Renal cortical epithelial cell (primary cell): ENCODE measurements around the gene GSTA1. TPM values are rescaled to one million over a fixed set of nuclear protein-coding genes. Genes with fewer than 3 reads are reported as not detected.
"Not testable (repeated sequence)": the region's sequence is repeated elsewhere in the genome, so short reads cannot be mapped to it uniquely, and the experiment has no call there.

Experiments
- DNase-seq: peaks from one replicate; pipeline ENCODE4 v3.0.0-alpha.2; 2011; ENCODE audit warnings: low read depth
- total RNA-seq: library from RNA; depleted of rRNA; stranded (reverse); fragments of >200 nt; gene quantifications from 2 replicates; pipeline ENCODE4 v1.2.3, GENCODE V29; 2014

GSTA1 gene
- total RNA-seq, 1 donor from 2014 or later: 0.15 TPM

DNA sequence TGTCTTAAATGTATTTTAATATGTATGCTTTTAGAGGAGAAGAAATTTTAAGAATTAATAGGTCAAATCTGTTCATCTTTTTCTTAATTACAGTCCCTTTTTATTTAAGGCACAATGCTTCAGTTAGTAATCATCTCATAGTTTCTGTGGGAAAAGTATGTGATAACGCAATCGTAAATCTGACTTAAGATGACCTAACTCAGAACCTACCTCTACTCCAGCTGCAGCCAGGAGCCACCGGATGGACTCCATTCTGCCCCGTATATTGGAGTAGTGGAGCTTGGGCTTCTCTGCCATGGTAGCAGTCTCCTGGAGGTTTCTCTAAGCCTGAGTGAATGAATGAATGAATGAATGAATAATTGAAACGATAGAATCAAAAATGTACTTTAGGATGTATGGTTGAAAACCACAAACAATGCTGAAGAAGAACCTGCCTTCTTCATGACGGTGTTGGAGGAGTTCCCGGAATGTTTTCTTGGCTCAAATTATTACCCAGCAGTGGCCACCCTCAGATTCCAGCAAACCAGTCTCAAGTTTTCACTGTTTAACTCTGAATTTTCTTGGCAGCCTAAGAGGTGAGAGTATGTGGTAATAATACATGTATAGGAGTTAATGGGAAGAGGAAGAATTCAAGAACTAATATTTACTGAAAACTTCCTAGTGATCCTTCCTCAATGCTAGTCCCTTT lies 45.8 kb downstream of the GSTA1 start:
- DNase-seq: peak; percentile 80

DNA sequence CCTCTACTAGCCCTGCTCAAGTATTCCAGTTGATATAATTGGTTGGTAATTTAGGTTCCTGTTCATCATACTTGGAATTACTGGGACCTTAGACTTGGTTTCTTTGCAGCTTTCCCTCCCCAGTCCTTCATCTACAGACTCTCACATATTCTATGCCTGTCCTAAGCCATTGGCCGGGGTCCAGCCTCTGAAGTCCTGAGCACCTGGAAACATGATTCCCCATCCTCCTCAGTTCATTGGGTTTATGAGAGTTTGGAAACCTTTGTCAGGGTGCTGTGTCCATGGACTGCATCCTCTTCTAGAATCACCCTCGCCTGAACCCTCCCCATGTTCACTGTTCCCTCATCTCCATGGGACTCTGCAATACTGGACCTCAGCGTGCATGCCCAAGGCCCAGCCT lies 49.2 kb downstream of the GSTA1 start:
- DNase-seq: no peak

DNA sequence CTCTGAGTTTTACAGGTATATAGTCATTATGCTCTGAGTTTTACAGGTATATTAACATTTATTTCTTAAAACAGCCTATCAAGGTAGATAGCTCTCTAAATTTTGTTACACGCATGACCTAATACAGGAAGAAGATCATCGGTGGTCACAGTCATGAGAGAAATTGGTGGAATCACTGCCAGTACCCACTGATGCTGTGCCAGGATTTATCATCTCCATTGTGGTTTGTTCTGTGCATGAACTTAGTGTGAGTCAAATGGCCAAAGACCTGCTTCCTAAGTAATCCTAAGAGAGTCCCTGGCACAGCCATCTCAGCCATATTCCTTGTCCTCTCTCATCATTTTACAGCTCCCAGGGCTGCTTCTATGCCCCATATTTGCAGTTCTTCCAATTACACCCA lies 50.5 kb downstream of the GSTA1 start:
- peak; percentile 41 for DNase-seq

DNA sequence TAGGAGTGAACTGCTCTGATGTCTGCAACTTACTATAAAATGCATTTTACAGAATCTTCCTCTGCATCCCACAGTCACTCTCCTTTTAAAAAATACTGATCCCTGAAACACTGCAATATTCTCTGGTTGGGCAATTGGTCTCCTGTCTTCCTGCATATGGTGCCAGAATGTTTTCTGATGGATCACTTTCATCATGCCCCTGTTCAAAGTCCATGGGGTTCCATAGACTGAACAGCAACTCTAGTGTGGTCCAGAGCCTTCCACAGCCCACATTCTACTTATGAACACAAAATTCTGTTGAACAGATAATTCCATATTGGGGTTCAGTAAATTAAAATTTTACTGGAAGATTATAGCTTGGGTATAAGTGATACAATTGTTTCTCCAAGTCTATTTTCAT lies 51.3 kb downstream of the GSTA1 start:
- no peak for DNase-seq

DNA sequence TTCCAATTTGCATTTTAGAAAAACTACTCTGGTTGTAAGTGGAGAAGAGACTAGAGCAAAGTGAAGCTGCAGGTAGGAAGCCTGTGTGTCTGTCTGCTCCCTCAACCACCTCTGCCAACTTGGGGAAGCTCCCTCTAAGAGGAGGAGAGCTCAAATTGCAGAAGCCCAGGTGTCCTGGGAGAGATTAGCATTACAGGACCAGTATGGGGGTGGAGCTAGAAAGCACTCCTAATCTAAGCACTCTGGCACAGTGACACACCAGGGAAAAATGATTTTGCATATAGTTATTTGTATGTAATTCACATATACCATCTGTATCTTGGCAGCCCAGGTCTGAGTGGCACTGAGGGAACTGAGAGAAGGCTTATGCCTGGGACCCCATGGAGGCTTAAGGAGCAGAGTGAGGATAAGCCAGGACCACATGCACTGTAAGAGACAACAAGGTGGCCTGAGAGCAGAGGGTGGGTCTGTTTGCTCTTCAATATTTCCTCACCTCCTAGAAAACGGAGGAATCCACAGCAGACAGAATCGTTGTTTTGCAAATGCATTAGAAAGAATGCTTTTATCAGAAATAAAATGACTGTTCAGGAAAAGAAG lies 54.0 kb downstream of the GSTA1 start:
- no peak for DNase-seq

DNA sequence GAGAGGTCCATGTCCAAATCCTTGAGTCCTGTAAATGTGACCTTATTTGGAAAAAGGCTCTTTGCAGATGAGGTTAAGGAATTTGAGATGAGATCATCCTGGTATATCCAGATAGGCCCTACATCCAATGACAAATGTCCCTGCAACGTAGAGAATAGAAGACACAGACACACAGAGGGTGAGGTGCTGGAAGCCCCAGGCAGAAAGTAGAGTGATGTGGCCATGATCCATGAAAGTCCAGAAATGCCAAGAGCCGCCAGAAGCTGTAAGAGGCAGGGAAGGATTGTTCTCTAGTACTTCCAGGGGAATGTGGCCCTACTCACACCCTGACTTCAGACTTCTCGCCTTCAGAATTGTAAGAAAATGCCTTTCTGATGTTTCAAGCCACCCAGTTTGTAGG lies 56.3 kb downstream of the GSTA1 start:
- not testable (repeated sequence) for DNase-seq

DNA sequence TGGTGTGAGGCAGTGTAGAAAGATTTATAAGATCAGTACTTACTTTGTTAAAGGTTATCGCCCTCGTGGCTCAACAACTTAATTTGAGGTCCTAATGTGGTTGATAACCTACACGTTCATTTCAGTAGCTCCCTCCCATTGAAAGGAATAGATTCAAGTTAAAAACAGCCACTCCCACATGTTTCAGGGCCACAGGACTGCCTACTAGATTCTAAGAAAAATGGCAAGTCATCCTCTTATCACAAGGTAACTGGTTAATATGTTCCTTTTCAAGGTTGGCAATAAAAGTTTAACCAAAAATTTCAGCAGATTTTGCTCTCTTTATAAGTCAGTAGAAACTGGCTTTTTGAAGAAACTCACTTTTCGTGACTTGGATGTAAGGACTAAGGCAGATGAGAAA lies 57.4 kb downstream of the GSTA1 start:
- no peak for DNase-seq

DNA sequence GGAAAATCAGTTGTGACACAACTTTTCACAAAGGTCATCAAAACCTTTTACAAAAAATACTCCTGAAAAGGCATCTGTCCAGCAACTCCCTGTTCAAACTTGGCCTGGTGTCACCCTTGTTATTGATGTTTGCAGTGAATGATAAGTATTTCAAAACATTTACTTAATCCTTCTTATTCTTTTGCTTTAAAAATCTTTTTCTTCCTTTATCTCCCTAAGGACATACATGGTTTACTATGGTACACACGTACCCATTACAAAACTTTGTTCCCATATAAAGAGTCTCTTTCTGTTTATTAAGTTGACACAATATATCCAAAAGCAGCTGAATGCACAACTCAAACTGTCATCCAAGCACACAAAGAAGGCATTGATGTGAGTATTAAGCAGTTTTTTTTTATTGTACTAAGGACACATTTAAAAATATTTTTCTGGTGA lies 57.8 kb downstream of the GSTA1 start:
- DNase-seq: no peak

DNA sequence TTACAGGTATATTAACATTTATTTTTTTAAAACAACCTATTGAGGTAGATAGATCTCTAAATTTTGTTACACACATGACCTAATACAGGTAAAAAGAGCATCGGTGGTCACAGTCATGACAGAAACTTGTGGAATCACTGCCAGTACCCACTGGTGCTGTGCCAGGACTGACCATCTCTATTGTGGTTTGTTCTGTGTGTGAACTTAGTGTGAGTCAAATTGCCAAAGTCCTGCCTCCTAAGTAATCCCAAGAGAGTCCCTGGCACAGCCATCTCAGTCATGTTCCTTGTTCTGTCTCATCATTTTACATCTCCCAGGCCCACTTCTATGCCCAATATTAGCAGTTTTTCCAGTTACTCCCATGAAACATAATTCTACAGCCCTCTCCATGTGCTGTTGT lies 61.7 kb downstream of the GSTA1 start:
- DNase-seq: peak; percentile 78

Other genes starting within 250 kb of the GSTA1 start
- 11.5 and 47.0 TPM in 2 replicates for gene TRAM2, start 226.8 kb downstream of the GSTA1 start, total RNA-seq
- gene TMEM14A, start 132.7 kb downstream of the GSTA1 start, total RNA-seq: 46.9 and 69.5 TPM in 2 replicates
- gene GSTA2, start 40.3 kb downstream of the GSTA1 start, total RNA-seq: 0.15 TPM in 1 of 2 replicates, not detected in the other
- gene GSTA5, start 37.0 kb upstream of the GSTA1 start, total RNA-seq: not detected in 2 replicates
- gene GSTA3, start 105.9 kb upstream of the GSTA1 start, total RNA-seq: not detected in 2 replicates
- gene GSTA4, start 191.5 kb upstream of the GSTA1 start, total RNA-seq: 16.3 and 36.6 TPM in 2 replicates